Measurements from ENCODE around the gene RAC2.

The RAC2 gene

GRCh38 chr22:37187891-37188761, 55.9 kb downstream of the RAC2 start, which contains the start of gene C1QTNF6:
Gene C1QTNF6, minus strand, starts transcription at chr22:37188247. Its CDS starts 34 bp downstream, at chr22:37188213.
- DNase-seq (ENCODE audit: low read depth, low spot score) = no peak

GRCh38 chr22:37187552-37187890, 56.5 kb downstream of the RAC2 start:
- no peak for DNase-seq (ENCODE audit: low read depth, low spot score)

DNA sequence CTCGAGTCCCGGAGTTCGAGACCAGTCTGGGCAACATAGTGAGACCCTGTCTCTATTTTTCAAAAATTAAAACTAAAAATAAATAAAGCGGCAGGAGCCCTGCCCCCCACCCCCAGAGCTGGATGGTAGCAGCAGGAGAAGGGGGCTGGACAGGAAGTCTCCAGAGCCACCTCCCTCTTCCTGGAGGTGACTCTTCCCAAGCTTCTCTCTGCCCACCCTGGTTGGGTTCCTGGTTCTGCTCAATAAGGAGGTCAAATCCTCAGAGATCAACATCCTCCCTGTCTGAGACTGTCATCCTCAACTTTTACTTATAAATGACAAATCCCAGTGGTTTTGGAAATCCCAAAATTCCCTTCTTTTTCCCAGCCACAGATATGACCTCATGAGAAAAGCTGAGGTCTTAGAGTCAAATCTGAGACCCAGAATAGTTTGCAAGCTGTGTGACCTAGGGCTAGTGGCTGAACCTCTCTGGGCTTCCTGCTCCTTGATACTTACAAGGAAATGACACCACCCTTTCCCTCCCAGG, 57.0 kb downstream of the RAC2 start:
- no peak for DNase-seq (ENCODE audit: low read depth, low spot score)

GRCh38 chr22:37186228-37186996, 57.7 kb downstream of the RAC2 start:
- DNase-seq (ENCODE audit: low read depth, low spot score) = no peak

- no peak for DNase-seq (ENCODE audit: low read depth, low spot score)
These were observed 58.3 kb downstream of the RAC2 start for GRCh38 chr22:37185646-37186227.

- no peak for DNase-seq (ENCODE audit: low read depth, low spot score)
These were observed 59.1 kb downstream of the RAC2 start for GRCh38 chr22:37184816-37185541.

DNA sequence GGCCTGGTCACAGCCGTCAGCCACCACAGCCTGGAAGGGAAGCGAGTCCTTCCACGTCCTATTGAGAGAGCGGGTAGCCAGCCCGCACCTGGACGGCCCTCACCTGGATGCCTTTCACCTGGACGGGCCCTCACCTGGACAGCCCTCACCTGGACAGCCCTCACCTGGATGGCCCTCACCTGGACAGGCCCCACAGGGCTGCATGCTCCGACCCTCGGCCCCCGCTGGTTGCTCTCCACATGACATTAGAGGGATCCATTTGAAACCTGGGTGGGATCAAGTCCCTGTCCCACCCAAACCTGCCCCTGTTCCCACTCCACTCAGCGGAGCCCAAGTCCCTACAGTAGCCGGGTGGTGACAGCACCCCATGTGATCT, 59.7 kb downstream of the RAC2 start:
- no peak for DNase-seq (ENCODE audit: low read depth, low spot score)

- no peak for DNase-seq (ENCODE audit: low read depth, low spot score)
These were observed 60.4 kb downstream of the RAC2 start for GRCh38 chr22:37183432-37184379.

- DNase-seq (ENCODE audit: low read depth, low spot score) = no peak
These were observed 61.2 kb downstream of the RAC2 start for GRCh38 chr22:37182949-37183245.

- no peak for DNase-seq (ENCODE audit: low read depth, low spot score)
These were observed 61.7 kb downstream of the RAC2 start for GRCh38 chr22:37182101-37182948.

DNA sequence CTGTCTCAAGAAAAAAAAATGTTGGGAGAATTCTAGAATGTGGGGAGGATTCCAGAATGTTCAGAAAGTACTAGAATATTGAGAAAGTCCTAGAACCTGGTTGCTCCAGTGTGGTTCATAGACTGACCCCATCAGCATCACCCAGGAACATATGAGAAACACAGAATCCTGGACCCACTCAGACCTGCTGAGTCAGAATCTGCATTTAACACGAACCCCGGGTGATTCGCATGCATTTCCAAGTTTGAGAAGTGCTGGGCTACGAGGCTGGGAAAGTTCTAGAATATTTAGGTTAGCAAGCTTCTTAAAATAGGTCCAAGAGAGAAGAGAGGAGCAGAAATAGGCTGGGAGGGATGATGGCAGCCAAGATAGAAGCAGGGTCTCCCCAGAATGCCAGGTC, 62.4 kb downstream of the RAC2 start:
- DNase-seq (ENCODE audit: low read depth, low spot score) = no peak

- no peak for DNase-seq (ENCODE audit: low read depth, low spot score)
These were observed 63.4 kb downstream of the RAC2 start for GRCh38 chr22:37180531-37181231.

- no peak for DNase-seq (ENCODE audit: low read depth, low spot score)
These were observed 64.2 kb downstream of the RAC2 start for GRCh38 chr22:37179622-37180420.

- no peak for DNase-seq (ENCODE audit: low read depth, low spot score)
These were observed 65.0 kb downstream of the RAC2 start for GRCh38 chr22:37179126-37179470.

DNA sequence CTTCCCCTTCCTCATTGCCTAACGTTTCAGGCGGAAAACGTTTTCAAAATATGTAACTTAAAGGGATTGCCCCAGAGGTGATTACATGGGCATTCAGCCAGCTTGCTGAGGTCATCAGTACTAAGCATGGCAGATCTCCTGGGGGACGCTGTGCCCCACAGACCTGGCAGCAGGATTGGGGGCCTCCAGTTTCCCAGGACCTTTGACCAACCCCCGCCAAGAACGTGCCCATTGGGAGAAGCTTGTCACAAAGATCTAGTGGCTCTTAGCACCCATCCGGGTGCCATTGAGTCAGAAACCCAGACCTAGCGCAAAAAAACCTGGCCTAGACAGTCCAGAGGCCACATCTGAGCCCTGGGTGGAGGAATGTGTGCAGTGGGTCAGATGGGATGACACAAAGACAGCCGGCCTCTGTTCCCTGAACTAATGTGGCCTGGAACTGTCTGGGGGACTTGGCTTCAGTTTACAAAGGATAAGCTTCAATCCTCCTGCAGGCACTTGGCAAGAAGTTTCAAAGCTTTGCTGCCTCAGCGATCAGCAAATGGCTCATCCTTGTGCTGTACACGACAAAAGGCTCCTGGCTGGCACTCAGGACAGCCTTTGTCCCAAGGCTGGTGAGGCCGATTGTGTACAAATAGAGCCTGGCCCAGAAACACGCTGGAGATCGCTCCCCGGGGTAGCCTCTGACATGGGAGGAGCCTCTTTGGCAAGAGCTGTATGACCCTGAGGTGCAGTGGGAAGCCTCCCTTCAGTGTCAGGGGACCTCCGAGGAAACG, 65.5 kb downstream of the RAC2 start:
- DNase-seq (ENCODE audit: low read depth, low spot score) = no peak

DNA sequence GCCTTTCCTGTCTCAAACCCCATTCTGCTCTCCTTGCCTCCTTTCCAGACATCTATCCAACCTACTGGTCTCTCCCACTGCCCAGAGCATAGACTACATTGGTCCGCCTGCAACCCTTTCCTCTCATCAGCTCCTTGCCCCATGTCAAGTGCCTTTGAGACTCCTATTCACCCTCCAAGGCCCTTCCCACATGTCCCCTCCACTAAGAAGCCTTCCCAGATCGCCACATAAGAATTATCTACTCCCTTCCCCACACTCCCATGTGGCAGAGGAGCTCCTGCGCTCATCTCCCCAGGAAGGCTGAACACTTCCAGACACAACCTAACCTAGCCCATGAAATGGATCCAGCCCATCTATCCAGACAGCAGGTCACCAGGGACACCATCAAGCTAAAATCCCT, 66.3 kb downstream of the RAC2 start:
- no peak for DNase-seq (ENCODE audit: low read depth, low spot score)

DNA sequence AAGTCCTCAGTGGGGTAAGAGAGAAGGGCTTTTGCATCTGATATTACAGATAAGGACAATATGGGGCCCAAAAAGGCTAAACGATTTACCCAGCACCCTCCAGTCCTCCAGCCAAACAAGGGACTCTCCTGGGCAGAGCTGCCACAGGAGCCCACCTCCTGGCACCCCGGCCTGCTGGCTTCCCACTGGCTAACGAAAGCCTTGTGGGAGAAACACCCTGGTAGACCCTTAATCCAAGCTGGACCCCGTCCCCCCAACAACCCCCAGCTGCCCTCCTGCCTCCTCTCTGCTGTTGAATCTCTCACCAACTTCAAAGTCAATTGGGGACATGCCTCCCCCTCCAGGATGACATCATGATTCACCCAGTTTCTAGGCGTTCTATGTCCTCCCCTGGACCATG, 66.8 kb downstream of the RAC2 start:
- no peak for DNase-seq (ENCODE audit: low read depth, low spot score)

All from smooth muscle cell of the brain vasculature (primary cell).